ENCODE data around the gene DYRK4.

Gene DYRK4

GRCh38 chr12:4603946-4604345 lies 41.9 kb downstream of the DYRK4 start:
- Histone ChIP-seq H2AFZ (ENCODE audit: low read depth) (no peak overlapping the region), H4K20me1 (ENCODE audit: insufficient read depth) (no peaks in the 10 kb centered on the region), H3K4me3 (IDR thresholded peaks at IDR 0.05; ENCODE audit: insufficient read depth, low read depth, low read length) (no peak overlapping the region), H3K79me2 (ENCODE audit: insufficient read depth, low read depth) (no peaks in the 10 kb centered on the region; the same call in 1 of the 2 replicates), H3K4me2 (no peak overlapping the region), H3K36me3 (ENCODE audit: insufficient read depth) (no peaks in the 10 kb centered on the region), H3K27ac (no peak overlapping the region), H3K9ac (no peak overlapping the region), H3K4me1 (ENCODE audit: low read depth, poor library complexity, severe bottlenecking) (peaks cover 12% of the 10 kb centered on the region), H3K27me3 (ENCODE audit: insufficient read depth, low read depth) (no peaks in the 10 kb centered on the region)
- TF ChIP-seq CTCF (conservative IDR thresholded peaks at IDR 0.05; ENCODE audit: low read depth, low read length): no peak

- no peaks in the 10 kb centered on the region for H3K27me3 ChIP-seq (ENCODE audit: insufficient read depth, low read depth)
- peak overlapping the region; percentile 76; the same call in 1 of the 2 replicates for H3K9ac ChIP-seq
- peak overlapping the region; percentile 67 for H3K4me2 ChIP-seq
- no peaks in the 10 kb centered on the region for H4K20me1 ChIP-seq (ENCODE audit: insufficient read depth)
- no peak overlapping the region for H3K4me3 ChIP-seq (IDR thresholded peaks at IDR 0.05; ENCODE audit: insufficient read depth, low read depth, low read length)
- no peaks in the 10 kb centered on the region; the same call in 1 of the 2 replicates for H3K79me2 ChIP-seq (ENCODE audit: insufficient read depth, low read depth)
- H3K36me3 ChIP-seq (ENCODE audit: insufficient read depth): no peaks in the 10 kb centered on the region
- peak overlapping the region; percentile 72 for H2AFZ ChIP-seq (ENCODE audit: low read depth)
- H3K27ac ChIP-seq: no peak overlapping the region
- peak; percentile 94 for TF ChIP-seq CTCF (conservative IDR thresholded peaks at IDR 0.05; ENCODE audit: low read depth, low read length)
- peaks cover 12% of the 10 kb centered on the region for H3K4me1 ChIP-seq (ENCODE audit: low read depth, poor library complexity, severe bottlenecking)
These were observed 42.7 kb downstream of the DYRK4 start for GRCh38 chr12:4604684-4605193.

- H3K9ac ChIP-seq: no peak overlapping the region
- no peak overlapping the region for H2AFZ ChIP-seq (ENCODE audit: low read depth)
- peaks cover 12% of the 10 kb centered on the region for H3K4me1 ChIP-seq (ENCODE audit: low read depth, poor library complexity, severe bottlenecking)
- H3K27me3 ChIP-seq (ENCODE audit: insufficient read depth, low read depth): no peaks in the 10 kb centered on the region
- H3K4me2 ChIP-seq: no peak overlapping the region
- no peaks in the 10 kb centered on the region for H3K36me3 ChIP-seq (ENCODE audit: insufficient read depth)
- H3K27ac ChIP-seq: no peak overlapping the region
- H3K4me3 ChIP-seq (IDR thresholded peaks at IDR 0.05; ENCODE audit: insufficient read depth, low read depth, low read length): no peak overlapping the region
- H4K20me1 ChIP-seq (ENCODE audit: insufficient read depth): no peaks in the 10 kb centered on the region
- no peaks in the 10 kb centered on the region; the same call in 1 of the 2 replicates for H3K79me2 ChIP-seq (ENCODE audit: insufficient read depth, low read depth)
- no peak for TF ChIP-seq CTCF (conservative IDR thresholded peaks at IDR 0.05; ENCODE audit: low read depth, low read length)
These were observed 45.0 kb downstream of the DYRK4 start for GRCh38 chr12:4607056-4607455.

- Histone ChIP-seq H3K36me3 (ENCODE audit: insufficient read depth) (no peaks in the 10 kb centered on the region), H3K4me2 (no peak overlapping the region), H4K20me1 (ENCODE audit: insufficient read depth) (no peaks in the 10 kb centered on the region), H3K4me1 (ENCODE audit: low read depth, poor library complexity, severe bottlenecking) (peaks cover 12% of the 10 kb centered on the region), H3K27me3 (ENCODE audit: insufficient read depth, low read depth) (no peaks in the 10 kb centered on the region), H3K4me3 (IDR thresholded peaks at IDR 0.05; ENCODE audit: insufficient read depth, low read depth, low read length) (no peak overlapping the region), H3K9ac (no peak overlapping the region), H3K79me2 (ENCODE audit: insufficient read depth, low read depth) (no peaks in the 10 kb centered on the region; the same call in 1 of the 2 replicates), H3K27ac (no peak overlapping the region), H2AFZ (ENCODE audit: low read depth) (no peak overlapping the region)
- TF ChIP-seq CTCF (conservative IDR thresholded peaks at IDR 0.05; ENCODE audit: low read depth, low read length): no peak
These were observed 47.1 kb downstream of the DYRK4 start for GRCh38 chr12:4609071-4609470.
